Measurements from ENCODE around the gene FSD1. TPM values are rescaled to one million over a fixed set of nuclear protein-coding genes. Genes with fewer than 3 reads are reported as not detected.
A peak's percentile ranks its signal among the peaks of the same experiment; 100 is the strongest.
"Not testable (repeated sequence)": the region's sequence is repeated elsewhere in the genome, so short reads cannot be mapped to it uniquely, and the experiment has no call there.

The FSD1 gene
- polyA plus RNA-seq, 1 experiment = 6.8 TPM

DNA sequence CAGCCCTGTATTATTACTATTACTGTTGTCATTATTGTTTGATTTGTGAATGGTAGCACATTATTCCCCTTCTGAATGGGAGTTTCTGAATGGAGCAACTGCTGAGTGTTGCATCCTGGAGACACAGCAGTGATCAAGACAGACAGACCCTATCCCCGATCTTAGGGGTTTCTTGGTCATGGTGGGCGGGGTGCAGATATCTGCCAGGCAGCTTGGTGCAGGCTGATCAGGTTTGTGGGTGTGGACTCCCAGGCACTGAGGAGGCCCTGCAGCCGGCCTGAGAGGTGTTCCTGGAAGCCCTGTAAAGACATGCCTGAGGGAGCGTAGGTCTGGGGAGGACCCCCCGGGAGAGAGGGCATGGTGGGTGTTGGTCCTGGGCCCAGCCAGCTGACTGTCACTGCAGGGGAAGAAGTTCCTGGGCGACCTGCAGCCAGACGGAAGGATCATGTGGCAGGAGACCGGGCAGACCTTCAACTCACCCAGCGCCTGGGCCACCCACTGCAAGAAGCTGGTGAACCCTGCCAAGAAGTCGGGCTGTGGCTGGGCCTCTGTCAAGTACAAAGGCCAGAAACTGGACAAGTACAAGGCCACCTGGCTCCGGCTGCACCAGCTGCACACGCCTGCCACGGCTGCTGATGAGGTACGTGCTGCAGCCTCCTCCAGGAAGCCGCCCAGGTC, 41.1 kb downstream of the FSD1 start:
- POLR2A ChIA-PET = no interaction called here
- CTCF ChIA-PET = interaction anchor here (0.7 kb wide), 1 partner anchor 55 kb away, joined by 3 read pairs; the partner anchor contains the start of gene SH3GL1
- Histone ChIP-seq H3K4me3 (ENCODE audit: low read depth, low read length) (no peak overlapping the region), H3K27ac (ENCODE audit: low read depth, low read length) (no peak overlapping the region), H3K9me3 (ENCODE audit: control insufficient read depth, insufficient read depth, low read length) (no peaks in the 10 kb centered on the region; the same call in 1 of the 2 replicates), H3K27me3 (ENCODE audit: control insufficient read depth, insufficient read depth, low read length) (no peaks in the 10 kb centered on the region)
- TF ChIP-seq, protein P1, sequence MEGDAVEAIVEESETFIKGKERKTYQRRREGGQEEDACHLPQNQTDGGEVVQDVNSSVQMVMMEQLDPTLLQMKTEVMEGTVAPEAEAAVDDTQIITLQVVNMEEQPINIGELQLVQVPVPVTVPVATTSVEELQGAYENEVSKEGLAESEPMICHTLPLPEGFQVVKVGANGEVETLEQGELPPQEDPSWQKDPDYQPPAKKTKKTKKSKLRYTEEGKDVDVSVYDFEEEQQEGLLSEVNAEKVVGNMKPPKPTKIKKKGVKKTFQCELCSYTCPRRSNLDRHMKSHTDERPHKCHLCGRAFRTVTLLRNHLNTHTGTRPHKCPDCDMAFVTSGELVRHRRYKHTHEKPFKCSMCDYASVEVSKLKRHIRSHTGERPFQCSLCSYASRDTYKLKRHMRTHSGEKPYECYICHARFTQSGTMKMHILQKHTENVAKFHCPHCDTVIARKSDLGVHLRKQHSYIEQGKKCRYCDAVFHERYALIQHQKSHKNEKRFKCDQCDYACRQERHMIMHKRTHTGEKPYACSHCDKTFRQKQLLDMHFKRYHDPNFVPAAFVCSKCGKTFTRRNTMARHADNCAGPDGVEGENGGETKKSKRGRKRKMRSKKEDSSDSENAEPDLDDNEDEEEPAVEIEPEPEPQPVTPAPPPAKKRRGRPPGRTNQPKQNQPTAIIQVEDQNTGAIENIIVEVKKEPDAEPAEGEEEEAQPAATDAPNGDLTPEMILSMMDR (IDR thresholded peaks at IDR 0.05; ENCODE audit: low read depth, low read length) = no peak
- DNase-seq (ENCODE audit: low read depth, low spot score) = no peak

DNA sequence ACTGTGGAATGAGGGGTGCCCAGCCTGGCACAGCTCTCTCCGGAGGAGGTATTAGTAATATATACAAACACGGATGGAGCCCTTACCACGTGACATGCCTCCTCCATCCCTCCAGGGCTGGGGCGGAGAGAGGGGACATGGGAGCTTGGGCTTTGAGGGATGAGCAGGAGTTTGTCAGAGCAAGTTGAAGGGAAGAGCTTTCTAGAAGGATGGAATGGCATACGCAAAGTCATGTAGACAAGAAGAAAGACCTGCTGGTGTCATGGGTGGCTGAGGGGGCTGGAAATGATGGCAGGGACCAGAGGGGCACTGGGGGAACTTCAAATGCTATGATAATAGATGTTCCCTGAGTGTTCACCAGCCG, 41.6 kb downstream of the FSD1 start:
- ChIA-PET CTCF (interaction anchor here (0.7 kb wide), 1 partner anchor 54 kb away, joined by 3 read pairs; the partner anchor contains the start of gene SH3GL1), POLR2A (no interaction called here)
- Histone ChIP-seq H3K9me3 (ENCODE audit: control insufficient read depth, insufficient read depth, low read length) (no peaks in the 10 kb centered on the region; the same call in 1 of the 2 replicates), H3K27me3 (ENCODE audit: control insufficient read depth, insufficient read depth, low read length) (no peaks in the 10 kb centered on the region), H3K27ac (ENCODE audit: low read depth, low read length) (no peak overlapping the region), H3K4me3 (ENCODE audit: low read depth, low read length) (no peak overlapping the region)
- no peak for DNase-seq (ENCODE audit: low read depth, low spot score)
- TF ChIP-seq, protein P1 (IDR thresholded peaks at IDR 0.05; ENCODE audit: low read depth, low read length) = no peak

DNA sequence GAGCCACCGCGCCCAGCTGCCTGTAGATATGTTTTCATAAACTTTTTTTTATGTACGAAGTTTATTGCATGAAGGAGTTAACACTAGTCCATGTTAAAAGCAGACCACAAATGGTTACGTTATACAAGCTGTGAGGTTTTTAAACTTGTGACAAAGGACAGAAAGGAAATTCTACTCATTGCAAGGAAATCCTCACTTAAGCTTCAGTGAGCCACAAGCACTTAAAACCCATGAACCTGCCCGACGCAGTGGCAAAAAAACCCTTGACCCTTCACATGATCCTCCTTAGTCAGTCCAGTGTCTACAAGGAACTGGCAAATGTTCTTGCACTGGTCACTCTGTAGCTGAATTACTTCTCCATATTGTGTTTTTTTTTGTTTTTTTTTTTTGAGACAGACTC, 43.1 kb downstream of the FSD1 start:
- Histone ChIP-seq H3K27ac (ENCODE audit: low read depth, low read length) (no peak overlapping the region), H3K9me3 (ENCODE audit: control insufficient read depth, insufficient read depth, low read length) (no peaks in the 10 kb centered on the region; the same call in 1 of the 2 replicates), H3K4me3 (ENCODE audit: low read depth, low read length) (no peak overlapping the region), H3K27me3 (ENCODE audit: control insufficient read depth, insufficient read depth, low read length) (no peaks in the 10 kb centered on the region)
- ChIA-PET CTCF (interaction anchor here (0.6 to 1.2 kb wide), 3 partner anchors 63 to 177 kb away, joined by 3 to 4 read pairs (median 3); no protein-coding TSS in a partner anchor), POLR2A (interaction anchor here (0.6 kb wide), 1 partner anchor 84 kb away, joined by 7 read pairs; no protein-coding TSS in a partner anchor)
- DNase-seq (ENCODE audit: low read depth, low spot score) = no peak
- TF ChIP-seq, protein P1 (IDR thresholded peaks at IDR 0.05; ENCODE audit: low read depth, low read length) = no peak

DNA sequence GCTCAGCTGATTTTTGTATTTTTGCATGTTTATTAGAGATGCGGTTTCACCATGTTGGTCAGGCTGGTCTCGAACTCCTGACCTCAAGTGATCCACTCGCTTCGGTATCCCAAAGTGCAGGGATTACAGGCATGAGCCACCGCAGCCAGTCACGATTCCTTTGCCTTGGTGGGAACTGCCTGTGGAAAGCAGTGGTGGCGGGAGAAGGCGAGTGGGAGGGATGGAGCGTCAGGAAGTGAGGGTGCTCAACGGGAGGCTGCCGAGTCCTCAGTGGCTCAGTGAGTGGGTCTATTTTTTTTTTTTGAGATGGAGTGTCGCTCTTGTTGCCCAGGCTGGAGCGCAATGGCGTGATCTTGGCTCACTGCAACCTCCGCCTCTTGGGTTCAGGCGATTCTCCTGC, 44.8 kb downstream of the FSD1 start:
- H3K4me3 ChIP-seq (ENCODE audit: low read depth, low read length); DNase-seq (ENCODE audit: low read depth, low spot score); POLR2A ChIA-PET; H3K27ac ChIP-seq (ENCODE audit: low read depth, low read length); H3K27me3 ChIP-seq (ENCODE audit: control insufficient read depth, insufficient read depth, low read length); H3K9me3 ChIP-seq (ENCODE audit: control insufficient read depth, insufficient read depth, low read length): not testable (repeated sequence)
- CTCF ChIA-PET = interaction anchor here (0.6 kb wide), 1 partner anchor 117 kb away, joined by 3 read pairs; no protein-coding TSS in a partner anchor

DNA sequence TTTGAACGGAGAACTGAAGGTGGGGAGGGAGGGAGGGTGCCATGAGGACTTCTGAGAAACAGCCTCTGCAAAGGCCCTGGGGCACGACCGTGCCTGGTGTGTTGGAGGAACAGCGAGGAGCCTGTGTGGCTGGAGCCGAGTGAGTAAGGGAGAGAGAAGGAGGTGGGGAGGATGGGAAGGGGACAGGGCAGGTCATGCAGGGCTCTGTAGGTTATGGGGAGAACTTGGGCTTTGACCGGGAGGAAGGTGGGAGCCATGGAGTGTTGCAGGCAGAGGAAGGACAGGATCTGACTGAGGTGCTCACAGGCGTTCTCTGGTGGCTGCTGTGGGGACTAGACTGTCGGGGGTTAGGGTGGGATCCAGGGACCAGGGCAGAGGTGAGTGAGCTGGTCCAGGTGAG, 45.7 kb downstream of the FSD1 start:
- Histone ChIP-seq H3K4me3 (ENCODE audit: low read depth, low read length) (no peak overlapping the region), H3K27ac (ENCODE audit: low read depth, low read length) (peak overlapping the region; percentile 11)
- CTCF ChIA-PET = no interaction called here

More for the DNA sequence above, 45.7 kb downstream of the FSD1 start:
- no peaks in the 10 kb centered on the region for H3K27me3 ChIP-seq (ENCODE audit: control insufficient read depth, insufficient read depth, low read length)
- DNase-seq (ENCODE audit: low read depth, low spot score) = no peak
- TF ChIP-seq, protein P1 (IDR thresholded peaks at IDR 0.05; ENCODE audit: low read depth, low read length) = no peak
- POLR2A ChIA-PET = no interaction called here
- no peaks in the 10 kb centered on the region; the same call in 1 of the 2 replicates for H3K9me3 ChIP-seq (ENCODE audit: control insufficient read depth, insufficient read depth, low read length)

Measured in AG04450 (cell line).